Measurements from ENCODE around the gene GALNT2.
A peak's percentile ranks its signal among the peaks of the same experiment; 100 is the strongest.

Gene GALNT2

DNA sequence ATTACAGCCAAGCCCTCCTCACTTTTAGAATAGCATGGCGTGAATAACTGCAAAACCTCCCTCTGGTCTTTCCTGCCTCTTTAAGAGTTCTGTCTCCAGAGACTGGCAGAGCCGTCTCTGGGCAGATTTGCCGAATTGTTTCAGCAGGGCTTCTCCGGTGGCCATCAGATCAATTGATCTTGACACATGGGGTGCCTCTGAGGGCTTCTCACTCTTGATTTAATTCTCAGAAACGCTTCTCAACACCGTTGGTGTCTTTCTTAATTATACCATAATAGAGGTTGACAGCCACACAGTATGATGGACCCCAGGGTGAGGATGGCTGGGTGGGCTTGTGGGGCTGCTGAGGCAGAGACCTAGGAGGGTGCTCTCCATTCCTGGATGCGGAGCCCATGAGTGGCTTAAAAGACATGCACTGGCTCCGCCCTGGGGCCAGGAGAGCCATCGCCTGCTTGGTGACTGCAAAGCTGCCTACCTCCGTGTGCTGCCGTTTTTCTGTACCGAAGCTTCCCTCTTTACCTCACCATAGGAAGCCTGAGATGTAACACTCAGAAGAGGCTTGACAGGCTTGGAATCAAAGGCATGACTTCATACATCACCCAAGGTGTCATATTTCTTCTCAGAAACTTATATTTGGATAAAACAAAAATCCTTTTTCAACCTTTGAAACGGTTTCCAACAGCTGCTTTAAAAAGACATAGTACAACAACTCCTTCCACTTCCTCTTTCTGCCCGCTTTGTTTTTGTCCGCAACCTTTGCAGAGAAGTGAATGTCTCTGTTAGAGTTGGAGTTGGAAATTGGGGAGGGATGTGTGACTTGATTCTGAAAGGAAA is 82.9 kb downstream of the GALNT2 start:
- DNase-seq: no peak

DNA sequence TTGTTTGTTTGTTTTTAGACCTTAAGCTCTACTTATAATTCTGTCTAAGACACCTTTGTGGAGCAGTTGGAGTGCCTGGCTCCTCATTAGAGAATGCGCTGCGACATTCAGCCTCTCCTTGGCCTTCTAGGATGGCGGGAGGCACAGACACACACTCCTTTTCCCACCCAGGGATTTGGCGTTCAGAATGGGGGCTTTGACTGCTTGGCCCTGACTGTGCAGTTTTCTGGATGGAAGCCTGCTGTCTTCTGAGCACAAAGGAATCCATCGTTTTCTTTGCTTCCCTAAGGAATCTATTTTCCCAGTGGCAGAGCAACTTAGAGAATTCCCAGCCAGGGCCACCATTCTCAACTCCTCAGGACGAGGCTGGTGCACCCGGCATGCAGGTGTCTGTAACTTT is 83.6 kb downstream of the GALNT2 start:
- DNase-seq: no peak

DNA sequence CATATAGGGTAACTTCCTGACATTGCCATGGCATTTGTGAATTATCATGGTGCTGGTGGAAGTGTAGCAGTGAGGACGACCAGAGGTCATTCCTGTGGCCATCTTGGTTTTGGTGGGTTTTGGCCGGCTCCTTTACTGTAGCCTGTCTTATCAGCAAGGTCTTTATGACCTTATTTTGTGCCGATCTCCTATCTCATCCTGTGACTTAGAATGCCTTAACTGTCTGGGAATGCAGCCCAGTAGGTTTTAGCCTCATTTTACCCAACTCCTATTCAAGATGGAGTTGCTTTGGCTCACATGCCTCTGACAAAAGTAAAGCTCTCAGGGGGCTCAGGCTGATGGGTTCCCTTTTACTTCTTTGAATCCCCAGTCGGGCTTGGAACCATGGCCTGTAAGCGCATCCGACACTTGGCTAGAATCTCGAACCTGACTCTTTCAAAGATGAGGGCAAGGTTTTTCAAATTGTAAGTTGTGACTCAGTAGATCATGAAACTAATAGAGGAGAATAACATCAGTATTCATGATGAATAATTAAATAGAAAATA is 85.0 kb downstream of the GALNT2 start:
- no peak for DNase-seq

DNA sequence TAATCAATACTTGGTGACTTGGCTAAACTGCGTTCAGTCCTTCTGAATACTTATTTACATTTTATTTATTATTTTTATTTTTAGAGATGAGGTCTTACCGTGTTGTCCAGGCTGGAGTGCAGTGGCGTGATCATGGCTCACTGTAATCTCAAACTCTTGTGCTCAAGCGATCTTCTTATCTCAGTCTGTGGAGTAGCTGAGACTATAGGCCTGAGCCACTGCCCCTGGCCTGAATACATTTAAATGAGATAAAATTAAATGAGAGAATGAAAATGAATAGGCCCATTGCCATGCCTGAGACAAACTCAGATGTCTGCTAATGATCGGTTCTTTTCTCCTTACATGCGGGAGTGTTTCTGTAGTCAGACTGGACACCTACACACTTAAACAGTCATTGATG is 86.0 kb downstream of the GALNT2 start:
- no peak for DNase-seq

DNA sequence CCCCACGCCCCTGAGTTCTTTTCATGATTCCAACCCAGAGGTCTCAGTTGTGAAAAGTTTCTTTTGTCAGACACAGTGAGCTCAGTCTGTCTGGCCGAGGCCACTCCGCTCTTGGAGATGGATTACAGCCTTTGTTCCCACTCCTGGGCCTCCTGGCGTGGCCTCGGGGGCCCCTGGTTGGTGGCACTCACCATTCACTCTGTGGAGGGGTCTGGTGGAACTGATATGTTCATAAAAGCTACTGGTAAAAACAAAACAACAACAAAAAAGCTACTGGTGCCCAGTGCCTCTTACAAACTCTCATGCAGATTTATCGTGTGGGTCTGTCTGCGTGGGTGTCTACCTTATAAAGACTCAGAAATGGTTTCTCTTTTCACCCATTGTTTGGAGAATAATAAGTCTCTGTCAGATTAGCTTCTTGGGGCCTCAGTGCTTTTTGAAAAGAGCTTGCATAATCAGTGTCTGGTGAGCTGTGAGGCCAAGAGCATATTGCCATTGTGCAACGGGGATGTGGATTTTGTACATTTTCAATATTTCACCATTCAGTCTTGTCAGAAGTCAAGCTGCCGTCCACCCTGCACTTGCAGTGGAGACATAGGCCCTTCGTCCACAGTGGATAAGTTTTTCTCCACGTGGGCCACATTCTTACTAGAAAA is 86.7 kb downstream of the GALNT2 start:
- DNase-seq: no peak

DNA sequence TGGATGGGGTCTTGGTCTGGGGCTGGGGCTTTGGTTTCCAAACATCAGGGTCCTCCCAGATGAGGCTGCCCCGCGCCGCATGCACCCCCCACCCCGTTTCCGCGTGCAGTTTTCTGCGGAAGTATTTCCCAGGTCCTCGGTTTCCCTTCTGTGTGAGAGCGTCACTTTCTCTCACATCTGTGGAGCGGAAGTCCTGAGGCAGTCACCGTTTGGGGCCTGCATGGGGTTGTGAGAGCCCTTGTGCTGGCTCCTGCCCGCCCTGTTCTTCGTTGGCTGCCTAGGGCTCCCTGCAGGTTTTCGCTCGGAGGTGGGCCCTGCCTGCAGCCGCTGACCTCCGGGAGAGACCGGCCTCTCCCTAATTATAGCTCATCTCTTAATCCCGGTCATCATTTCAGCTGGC is 88.0 kb downstream of the GALNT2 start:
- DNase-seq: no peak

DNA sequence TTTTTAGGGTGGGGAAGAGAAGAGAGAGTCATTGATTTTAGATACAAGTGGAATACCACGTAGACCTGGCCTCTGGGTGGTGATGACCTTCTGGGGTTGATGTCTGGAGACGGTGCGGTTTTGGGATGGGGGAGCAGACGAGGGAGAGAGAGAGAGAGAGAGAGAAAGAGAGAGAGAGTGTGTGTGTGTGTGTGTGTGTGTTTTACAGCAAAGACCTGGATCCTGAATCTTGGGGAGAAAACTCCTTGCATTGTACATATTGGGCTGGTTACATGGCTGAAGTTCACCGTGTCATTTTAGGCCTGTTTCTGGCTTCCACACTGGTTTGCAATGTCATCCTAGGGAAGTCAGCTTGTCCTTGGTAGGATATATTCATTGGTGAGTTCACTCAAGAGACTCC is 89.0 kb downstream of the GALNT2 start:
- no peak for DNase-seq

DNA sequence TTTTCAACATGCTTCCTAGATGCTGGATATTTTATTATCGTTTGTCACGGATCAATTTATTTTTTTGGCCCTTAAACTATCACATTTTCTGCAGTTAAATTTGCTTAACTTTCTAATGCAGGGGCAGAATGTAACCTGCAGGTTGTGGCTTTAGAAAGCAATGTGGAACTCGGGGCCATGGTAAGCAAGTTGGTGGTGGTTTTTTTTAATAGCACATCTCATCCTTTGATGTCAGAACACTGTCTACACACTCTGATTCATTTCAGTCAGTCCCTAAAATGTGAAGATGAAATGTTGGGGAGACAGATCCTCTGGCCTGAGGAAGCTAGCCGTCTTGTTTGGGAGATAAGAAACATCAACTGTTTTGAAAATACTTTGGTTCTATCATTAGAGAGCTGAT is 89.5 kb downstream of the GALNT2 start:
- no peak for DNase-seq

DNA sequence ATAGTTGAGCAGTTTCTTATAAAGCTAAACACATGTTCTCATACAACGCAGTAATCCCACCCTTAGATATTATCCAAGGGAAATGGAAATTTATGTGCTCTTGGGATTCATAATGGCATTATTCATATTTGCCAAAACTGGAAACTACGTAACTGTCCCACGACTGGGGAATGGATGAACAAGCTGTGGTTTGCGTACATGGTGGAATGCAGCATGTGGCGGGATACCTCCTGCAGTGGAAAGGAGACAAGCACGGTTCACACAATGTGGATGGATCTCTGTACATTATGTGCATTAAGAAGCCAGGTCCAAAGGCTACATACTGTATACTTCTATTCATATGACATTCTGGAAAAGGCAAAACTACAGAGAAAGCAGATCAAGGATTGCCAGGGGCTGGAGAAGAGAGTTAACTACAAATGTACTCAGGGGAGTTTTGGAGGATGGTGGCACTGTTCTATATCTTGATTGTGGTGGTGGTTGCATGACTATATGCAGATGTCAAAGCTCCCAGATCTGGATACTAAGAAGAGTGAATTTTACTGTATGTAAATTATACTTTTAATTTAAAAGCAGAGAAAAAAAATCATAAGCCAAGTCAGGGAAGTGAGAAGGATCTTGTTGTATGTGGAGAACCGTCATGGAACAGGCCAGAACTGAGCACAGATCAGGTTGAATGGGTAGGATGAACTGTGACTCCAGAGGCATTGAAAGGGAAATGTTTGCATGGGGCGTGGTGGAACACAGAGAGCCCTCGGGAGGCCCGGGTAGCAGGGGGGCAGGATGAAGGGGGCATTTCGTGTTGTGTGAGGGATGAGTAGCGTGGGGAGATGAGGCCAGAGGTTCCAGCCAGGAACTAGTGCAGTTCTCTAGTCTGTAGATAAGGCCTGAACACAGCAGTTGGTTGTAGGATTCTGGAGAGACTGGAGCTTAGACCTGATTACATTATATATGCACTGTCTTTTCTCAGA is 90.7 kb downstream of the GALNT2 start:
- no peak for DNase-seq

DNA sequence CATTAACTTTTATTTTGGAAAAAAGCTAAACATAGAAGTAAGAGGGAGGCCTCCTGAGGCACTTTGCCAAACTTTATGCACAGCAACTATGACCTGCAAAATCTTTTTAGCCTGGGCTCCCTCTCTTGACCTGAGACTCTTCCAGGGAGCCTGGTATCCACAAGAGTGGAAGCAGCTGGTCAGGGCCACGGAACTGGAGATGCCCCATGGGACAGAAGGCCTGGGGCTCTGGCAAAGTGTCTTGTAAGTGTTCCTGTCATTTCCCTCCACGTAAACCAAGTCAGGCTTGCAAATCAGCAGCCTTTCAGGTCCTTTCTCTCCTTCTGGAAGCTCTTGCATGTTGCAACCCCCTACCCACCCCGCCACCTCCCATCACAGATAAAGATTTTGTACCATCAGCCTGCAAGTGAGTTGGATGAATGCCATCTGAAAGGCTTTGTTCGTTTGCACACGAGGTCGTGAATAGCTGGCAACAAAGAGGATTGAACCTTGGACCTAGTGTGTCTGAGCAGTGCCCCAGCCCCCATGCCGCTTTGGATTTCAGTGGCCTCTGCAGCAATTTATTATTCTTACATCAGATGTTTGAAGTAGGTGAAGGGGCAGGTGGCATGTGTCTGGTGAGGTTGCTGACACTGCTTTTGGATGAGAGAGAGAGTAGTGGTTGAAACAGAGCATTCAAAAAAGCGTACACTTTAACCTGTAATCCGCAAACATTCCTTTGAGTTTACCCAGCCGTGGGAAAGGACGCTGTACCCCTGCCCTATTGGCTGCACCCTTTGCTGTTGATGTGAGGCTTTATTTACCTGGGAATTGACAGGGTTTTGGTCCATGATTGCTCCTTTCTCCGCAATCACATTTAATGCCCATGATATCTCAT is 91.6 kb downstream of the GALNT2 start:
- DNase-seq: peak; percentile 49

DNA sequence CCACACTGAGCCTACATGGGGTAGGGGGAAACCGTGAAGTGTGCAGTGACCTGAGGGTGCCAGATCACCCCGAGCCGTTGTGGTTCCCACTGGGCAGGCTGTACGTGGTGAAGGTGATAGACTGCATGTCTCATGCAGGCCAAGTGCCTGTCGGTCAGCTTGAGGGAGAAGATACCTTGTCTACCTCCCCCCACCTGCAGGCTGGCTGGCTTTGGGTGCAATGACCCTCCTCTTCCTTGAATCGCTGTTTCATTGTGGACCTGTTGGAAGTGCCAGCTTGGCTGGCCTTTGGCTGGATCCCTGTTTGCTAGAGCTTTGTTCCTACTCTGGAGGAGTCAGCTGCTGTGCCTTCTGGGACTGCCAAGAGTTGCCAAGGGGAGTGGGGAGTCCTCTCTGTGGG is 92.5 kb downstream of the GALNT2 start:
- no peak for DNase-seq

DNA sequence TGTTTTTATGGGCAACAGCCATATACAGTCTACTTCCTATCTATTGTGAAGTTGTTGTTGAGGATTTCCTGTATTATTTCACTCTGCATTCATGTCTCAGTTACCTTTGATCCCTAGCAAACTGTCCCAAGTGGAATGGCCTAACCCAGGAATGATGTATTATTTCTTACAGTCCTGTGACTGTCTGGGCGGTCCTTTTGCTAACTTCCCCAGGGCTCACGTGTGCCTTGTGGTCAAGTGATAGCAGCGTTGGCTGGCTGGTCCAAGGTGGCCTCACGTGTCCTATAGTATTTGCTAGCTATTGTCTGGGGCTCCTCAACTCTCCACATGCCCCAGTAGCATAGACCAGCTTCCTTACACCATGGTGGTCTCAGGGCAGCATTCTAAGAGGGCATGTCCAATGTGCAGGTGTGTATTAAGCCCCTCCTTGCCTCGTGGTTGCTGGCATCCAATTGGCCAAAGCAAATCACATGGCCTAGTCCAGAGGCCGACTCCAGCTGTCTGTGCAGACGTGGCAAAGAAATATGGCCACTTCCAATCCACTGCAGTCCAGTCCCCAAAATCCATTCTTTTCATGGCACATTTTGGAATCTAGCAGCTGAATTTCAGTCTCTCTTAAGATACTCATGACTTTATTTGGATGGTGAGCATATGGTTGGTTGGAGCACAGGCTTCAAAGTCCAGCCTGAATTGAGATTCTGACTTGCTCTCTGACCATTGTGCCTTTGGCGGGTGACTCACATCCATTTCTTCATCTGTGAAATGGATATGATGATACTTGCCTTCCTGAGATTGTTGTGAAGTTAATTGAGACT is 94.1 kb downstream of the GALNT2 start:
- DNase-seq: no peak

DNA sequence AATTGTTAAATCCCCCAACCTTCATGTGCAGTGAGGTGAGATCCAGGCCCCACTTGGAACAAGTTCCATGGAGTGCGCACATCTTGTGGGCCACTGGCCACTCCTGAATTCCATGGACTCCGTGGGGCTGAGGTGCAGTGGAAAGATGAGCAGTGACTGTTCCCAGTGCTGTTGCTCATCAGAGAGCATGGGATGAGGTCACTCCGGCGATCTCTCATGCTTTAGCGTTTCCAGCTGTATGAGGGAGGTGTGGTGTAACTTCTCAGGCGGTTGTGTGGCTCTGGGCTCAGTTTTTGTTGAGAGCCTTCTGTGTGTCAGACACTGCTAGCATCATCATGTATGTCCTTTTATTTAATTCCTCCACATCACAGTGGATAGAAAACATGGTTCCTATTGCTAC is 96.2 kb downstream of the GALNT2 start:
- DNase-seq: no peak

DNA sequence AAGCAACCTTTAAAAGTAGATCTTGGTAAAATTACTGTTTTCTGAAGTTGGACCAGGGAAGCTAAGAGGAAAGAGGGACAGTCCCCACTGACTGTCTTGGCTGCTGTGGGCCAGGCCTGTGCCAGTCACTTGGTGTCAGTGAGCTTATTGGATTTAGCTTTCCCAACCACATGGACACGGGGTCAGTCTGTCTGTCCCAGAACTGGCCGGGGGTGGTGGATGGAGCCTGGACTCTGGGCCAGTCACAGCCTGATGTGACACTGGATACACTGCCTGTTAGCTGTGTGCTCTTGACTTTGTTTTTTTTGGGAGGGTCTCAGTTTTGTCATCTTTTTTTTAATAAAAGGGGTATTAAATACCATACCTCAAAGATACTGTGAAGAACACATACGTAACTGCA is 96.7 kb downstream of the GALNT2 start:
- no peak for DNase-seq

DNA sequence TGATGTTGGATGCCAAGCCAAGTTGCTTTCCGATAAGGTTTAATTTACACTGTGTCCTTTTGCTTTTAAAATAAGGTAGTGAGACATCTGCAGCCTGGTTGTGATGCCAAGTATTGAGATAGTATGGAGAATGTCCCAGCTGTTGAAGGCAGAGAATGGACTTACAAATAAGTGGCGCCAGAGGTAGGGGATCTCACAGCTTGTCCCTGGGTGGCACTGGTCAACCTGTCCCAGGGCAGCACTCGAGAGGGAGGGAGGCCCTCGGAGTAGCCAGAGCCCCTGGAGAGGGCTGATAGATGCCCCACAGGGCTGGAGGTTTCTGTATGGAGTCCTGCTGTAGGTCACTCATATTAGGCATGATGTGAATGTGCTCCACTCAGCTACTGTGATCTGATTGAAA is 98.5 kb downstream of the GALNT2 start:
- no peak for DNase-seq

DNA sequence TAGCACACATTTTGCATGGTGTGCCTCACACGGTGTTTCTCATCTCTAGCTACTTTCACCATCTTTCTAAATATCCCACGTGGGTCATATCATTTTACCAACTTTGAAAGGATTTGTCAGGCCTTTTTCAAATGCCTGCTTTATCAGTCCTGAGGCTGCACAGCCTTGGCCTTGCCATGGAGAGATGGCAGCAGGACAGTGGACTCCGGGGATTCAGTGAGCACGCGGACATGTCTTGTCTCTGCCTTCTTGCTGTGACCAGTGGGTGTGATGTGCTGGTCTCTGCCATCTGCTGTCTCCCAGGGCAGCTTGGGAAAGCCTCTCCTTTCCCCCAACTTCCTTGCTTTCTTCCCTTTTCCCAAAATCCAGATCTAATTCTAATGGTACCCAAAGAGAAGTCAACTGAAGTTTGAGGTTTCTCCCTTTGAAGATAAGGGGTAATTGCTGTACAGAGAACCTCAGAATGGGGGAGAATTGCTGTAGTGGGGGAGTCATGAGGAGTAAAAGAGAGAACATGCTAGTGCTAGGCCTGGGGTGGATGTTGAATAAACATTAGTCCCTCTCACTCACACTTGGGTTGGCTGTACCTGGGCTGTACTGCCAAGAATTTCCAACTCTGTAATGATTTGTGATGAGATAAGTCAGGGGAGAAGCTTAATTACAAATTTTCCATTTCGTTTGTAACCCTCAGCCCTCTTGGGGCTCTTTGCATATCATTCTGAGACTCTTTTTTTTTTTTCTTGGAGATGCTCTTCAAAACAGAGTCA is 99.5 kb downstream of the GALNT2 start:
- DNase-seq: no peak

DNA sequence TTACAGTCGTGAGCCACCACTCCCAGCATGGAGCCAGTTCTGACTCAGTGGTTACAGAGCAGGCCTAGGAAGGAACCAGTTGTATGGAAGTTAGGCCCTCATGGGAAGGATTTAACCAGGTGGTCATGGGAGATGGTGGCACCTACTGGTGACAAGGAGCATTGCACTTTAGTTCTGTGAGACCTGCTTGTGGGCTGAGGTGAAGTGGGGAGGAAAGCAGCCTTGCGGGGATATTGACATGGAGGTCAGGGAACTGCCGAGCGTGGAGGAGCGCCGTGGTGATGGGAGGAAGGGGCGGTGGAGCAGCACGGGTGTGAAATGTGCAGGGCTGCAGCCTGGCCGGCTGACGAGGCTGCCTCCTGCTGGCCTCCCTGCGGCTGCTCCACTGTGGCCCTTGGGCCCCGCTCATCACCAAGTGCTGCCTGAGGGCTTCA is 100.4 kb downstream of the GALNT2 start:
- DNase-seq: no peak

DNA sequence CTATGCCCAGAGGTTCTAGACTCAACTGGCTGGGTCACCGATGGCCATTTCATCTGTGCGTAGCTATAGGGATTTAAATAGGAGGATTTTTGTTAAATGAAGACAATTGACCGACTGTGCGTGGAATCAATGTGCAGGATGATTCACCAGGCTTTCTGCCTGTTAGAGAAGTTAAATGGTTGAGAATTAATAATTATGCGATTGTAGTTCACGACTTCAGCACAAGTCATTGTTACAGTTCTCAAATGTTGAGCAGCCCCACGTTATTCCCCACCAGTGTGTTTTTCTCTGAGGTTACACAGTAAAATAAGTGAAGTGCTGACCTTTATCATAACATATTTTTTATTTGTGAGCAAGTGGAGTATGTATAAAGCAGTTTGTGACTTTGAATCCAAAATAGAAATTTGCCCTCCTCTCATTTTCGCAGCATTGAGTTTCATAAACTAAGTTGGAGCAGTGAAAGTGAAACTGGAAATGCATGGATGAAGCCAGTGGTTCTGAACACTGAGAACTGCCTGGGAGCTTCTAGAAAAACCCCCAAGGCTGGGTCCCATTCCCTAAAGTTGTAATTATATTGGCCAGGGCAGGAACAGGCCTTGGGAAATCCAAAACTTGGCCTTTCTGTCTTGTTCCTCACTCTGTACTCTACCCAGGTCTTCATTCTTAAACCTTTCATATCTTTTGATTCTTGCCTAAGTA is 102.6 kb downstream of the GALNT2 start:
- no peak for DNase-seq

DNA sequence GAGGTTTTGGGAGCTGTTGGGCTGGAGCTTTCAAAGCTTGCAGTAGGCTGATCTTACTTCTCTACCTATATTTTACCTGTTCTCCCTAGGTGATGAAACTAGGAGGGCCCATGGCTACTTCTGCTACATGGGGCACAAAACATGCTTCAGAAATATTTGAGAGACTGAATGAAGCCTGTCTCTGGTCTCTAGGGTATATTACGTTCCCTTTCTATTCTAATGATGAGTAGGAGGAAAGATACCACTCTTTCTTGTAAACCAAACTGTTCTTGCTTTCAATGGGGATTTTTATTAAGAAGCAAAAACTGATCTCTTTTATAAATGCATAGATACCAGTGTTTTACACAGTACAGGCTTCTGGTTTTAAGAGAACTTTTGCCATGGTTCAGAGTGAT is 103.1 kb downstream of the GALNT2 start:
- no peak for DNase-seq

DNA sequence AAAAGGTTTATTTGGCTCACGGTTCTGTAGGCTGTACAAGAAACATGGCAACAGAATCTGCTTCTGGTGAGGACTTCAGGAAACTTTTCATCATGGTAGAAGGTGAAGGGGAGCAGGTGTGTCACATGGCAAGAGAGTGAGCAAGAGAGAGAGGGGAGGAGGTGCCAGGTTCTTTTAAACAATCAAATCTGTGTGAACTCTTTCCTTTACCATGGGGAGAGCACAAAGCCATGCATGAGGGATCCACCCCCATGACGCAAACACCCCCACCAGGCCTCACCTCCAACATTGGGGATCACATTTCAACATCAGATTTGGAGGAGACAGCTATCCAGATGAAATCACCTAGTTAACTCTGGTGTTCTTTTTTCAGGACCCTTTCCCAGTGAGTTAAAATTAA is 103.6 kb downstream of the GALNT2 start:
- DNase-seq: no peak

Data from NCI-H1105 treated with DMSO at 0.1 percent for 48 hours (cell line).